ENCODE results near the gene LIX1. TPM values are rescaled to one million over a fixed set of nuclear protein-coding genes. Genes with fewer than 3 reads are reported as not detected.

The LIX1 gene
- total and polyA plus RNA-seq, 12 donors: 0.01 TPM; not detected in 11

- no peak for ATAC-seq
- Histone ChIP-seq H3K4me3 (no peak overlapping the region), H3K9me3 (no peaks in the 10 kb centered on the region), H3K27me3 (no peaks in the 10 kb centered on the region), H3K4me1 (peaks cover 0 to 8% (median 0%) of the 10 kb centered on the region in 9 donors), H3K27ac (no peak overlapping the region), H3K36me3 (peaks cover 0 to 2% (median 0%) of the 10 kb centered on the region in 9 donors)
- no peak for DNase-seq
- no peak for TF ChIP-seq CTCF (IDR thresholded peaks at IDR 0.05)
- WGBS, 2 donors: 57 to 73% methylated on average over 7 of the region's 7 CpGs
- intact Hi-C loops (cut with DNase I): loop anchor here in 7 of 10 donors (2.0 to 10.0 kb wide), 4 partner anchors 92 to 118 kb away; partner anchors contain the start of gene LIX1 (in 6 of the 7)
Observed at GRCh38 chr5:97042996-97043395, 99.4 kb downstream of the LIX1 start.

Other genes starting within 250 kb of the LIX1 start
- gene LNPEP, start 206.5 kb downstream of the LIX1 start, total RNA-seq: 10 to 100 TPM; 46.7 to 87.4 (median 70.0) TPM
- gene LNPEP, start 206.5 kb downstream of the LIX1 start, polyA plus RNA-seq: 1 to 10 TPM; 5.4 to 7.8 TPM
- 10 to 100 TPM; 16.4 to 23.9 (median 19.7) TPM for gene RIOK2, start 40.6 kb upstream of the LIX1 start, total RNA-seq
- 10 to 100 TPM in 1 of 2 donors, 1 to 10 TPM in 1; 7.9 to 24.5 TPM for gene RIOK2, start 40.6 kb upstream of the LIX1 start, polyA plus RNA-seq